ENCODE measurements around the gene GRIK3. TPM values are rescaled to one million over a fixed set of nuclear protein-coding genes. Genes with fewer than 3 reads are reported as not detected.

The GRIK3 gene
- total and polyA plus RNA-seq, 12 donors = 0.09 to 3.1 (median 0.69) TPM

DNA sequence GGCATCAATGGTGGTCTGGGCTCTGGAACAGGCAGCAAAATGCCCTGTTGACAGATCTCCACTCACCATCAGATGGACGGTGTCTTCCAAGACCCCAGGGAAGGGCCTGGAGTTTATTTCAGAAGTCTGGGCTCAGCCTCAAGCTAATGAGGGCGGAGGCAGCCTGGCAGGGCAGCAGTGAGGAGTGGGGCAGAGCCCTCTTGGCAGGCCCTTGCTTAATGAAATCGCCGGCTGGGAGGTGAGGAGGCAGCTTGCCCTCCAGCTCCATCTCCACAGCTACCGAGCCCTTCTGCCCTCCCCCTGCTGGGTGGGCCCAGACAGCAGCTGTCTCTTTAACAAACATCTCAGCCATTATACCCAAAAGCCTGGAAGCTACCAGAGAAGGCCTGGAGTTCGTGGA is 22.0 kb upstream of the GRIK3 start:
- Histone ChIP-seq H3K27ac (no peak overlapping the region), H3K36me3 (replicated peaks in 1 of 2) (no peaks in the 10 kb centered on the region), H3K4me1 (replicated peaks in 1 of 2) (no peaks in the 10 kb centered on the region), H3K9me3 (replicated peaks in 1 of 3) (no peaks in the 10 kb centered on the region), H3K4me3 (no peak overlapping the region), H3K27me3 (no peaks in the 10 kb centered on the region)
- TF ChIP-seq POLR2A (IDR thresholded peaks at IDR 0.05) = no peak
- TF ChIP-seq, protein P1, sequence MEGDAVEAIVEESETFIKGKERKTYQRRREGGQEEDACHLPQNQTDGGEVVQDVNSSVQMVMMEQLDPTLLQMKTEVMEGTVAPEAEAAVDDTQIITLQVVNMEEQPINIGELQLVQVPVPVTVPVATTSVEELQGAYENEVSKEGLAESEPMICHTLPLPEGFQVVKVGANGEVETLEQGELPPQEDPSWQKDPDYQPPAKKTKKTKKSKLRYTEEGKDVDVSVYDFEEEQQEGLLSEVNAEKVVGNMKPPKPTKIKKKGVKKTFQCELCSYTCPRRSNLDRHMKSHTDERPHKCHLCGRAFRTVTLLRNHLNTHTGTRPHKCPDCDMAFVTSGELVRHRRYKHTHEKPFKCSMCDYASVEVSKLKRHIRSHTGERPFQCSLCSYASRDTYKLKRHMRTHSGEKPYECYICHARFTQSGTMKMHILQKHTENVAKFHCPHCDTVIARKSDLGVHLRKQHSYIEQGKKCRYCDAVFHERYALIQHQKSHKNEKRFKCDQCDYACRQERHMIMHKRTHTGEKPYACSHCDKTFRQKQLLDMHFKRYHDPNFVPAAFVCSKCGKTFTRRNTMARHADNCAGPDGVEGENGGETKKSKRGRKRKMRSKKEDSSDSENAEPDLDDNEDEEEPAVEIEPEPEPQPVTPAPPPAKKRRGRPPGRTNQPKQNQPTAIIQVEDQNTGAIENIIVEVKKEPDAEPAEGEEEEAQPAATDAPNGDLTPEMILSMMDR (IDR thresholded peaks at IDR 0.05) = no peak
- 53 to 72% (median 59%) methylated on average over 3 to 6 of the region's 6 CpGs for WGBS, 4 donors
- no peak for DNase-seq
- intact Hi-C loops (cut with DNase I) = no loop called here

- no peaks in the 10 kb centered on the region for H3K27me3 ChIP-seq
- no peaks in the 10 kb centered on the region for H3K4me1 ChIP-seq (replicated peaks in 1 of 2)
- H3K36me3 ChIP-seq (replicated peaks in 1 of 2) = no peaks in the 10 kb centered on the region
- no peak overlapping the region for H3K4me3 ChIP-seq
- intact Hi-C loops (cut with DNase I) = no loop called here
- no peak for DNase-seq
- no peak overlapping the region for H3K27ac ChIP-seq
- TF ChIP-seq, protein P1 (IDR thresholded peaks at IDR 0.05) = no peak
- TF ChIP-seq POLR2A (IDR thresholded peaks at IDR 0.05) = no peak
- H3K9me3 ChIP-seq (replicated peaks in 1 of 3) = no peaks in the 10 kb centered on the region
- 51 to 79% (median 65%) methylated on average over 3 of the region's 3 CpGs for WGBS, 4 donors
These were observed 21.3 kb upstream of the GRIK3 start for GRCh38 chr1:37055631-37056030.

- intact Hi-C loops (cut with DNase I) = no loop called here
- no peaks in the 10 kb centered on the region for H3K36me3 ChIP-seq (replicated peaks in 1 of 2)
- H3K9me3 ChIP-seq (replicated peaks in 1 of 3) = no peaks in the 10 kb centered on the region
- no peak overlapping the region for H3K27ac ChIP-seq
- no peak for TF ChIP-seq POLR2A (IDR thresholded peaks at IDR 0.05)
- TF ChIP-seq, protein P1 (IDR thresholded peaks at IDR 0.05) = no peak
- H3K4me1 ChIP-seq (replicated peaks in 1 of 2) = no peaks in the 10 kb centered on the region
- no peak overlapping the region for H3K4me3 ChIP-seq
- H3K27me3 ChIP-seq = no peaks in the 10 kb centered on the region
- 63 to 74% (median 71%) methylated on average over 5 of the region's 5 CpGs for WGBS, 4 donors
- peak in 1 of 7 donors; percentile 14 for DNase-seq
These were observed 18.9 kb upstream of the GRIK3 start for GRCh38 chr1:37053173-37053572.

DNA sequence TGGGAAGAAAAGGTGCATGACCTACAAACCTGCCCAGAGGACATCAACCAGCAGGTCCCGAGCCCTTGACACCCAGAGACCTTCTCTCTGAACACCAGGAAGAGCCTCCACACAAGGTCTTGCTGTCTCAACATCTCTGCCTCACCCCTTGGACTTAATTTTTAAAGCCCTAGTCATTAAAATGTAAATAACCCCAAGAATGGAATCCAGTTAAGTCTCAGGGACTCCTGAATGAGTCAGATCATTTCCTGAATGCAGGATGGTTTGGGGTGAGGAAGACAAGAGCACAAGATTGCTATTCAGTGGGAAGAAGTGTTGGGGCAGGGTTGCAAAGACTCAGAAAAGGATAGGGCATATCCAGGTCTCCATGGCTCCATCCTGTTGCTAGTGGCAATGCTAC is 17.8 kb upstream of the GRIK3 start:
- 70 to 100% (median 83%) methylated on average over 1 of the region's 1 CpG for WGBS, 4 donors
- Histone ChIP-seq H3K36me3 (replicated peaks in 1 of 2) (no peaks in the 10 kb centered on the region), H3K27ac (no peak overlapping the region), H3K9me3 (replicated peaks in 1 of 3) (no peaks in the 10 kb centered on the region), H3K4me3 (no peak overlapping the region), H3K4me1 (replicated peaks in 1 of 2) (no peaks in the 10 kb centered on the region), H3K27me3 (no peaks in the 10 kb centered on the region)
- intact Hi-C loops (cut with DNase I) = no loop called here
- TF ChIP-seq, protein P1 (IDR thresholded peaks at IDR 0.05) = no peak
- TF ChIP-seq POLR2A (IDR thresholded peaks at IDR 0.05) = no peak
- no peak for DNase-seq
